Cardiac fibroblast (primary cell): ENCODE measurements around the gene ZFYVE19.

ENCODE experiments used
- DNase-seq, 2 donors: peaks; one replicate each; pipeline versions ENCODE4 v3.0.0 to v3.0.0-alpha.2; 2010; ENCODE audit warnings: low read depth in 2 of 2
- H3K4me3 ChIP-seq, 2 donors: replicated peaks in 1 of 2; 1 replicate in 1 of 2; 2 replicates in 1 of 2; pipeline ENCODE4 v1.5.1; 2011; ENCODE audit warnings: low read depth in 2 of 2, low read length in 2 of 2, mild to moderate bottlenecking in 2 of 2, moderate library complexity in 1 of 2
- CTCF ChIP-seq: IDR thresholded peaks from one replicate; pipeline ENCODE4 v1.5.1; 2011; ENCODE audit warnings: low read depth, mild to moderate bottlenecking, low read length, inconsistent platforms

ZFYVE19 gene

GRCh38 chr15:40826423-40827075, 19.7 kb downstream of the ZFYVE19 start:
- no peak overlapping the region for H3K4me3 ChIP-seq
- no peak for DNase-seq
- TF ChIP-seq CTCF = no peak

- no peak for TF ChIP-seq CTCF
- no peak within 1 kb of the TSS for H3K4me3 ChIP-seq
- DNase-seq = no peak
Measured at GRCh38 chr15:40828447-40829036, 21.7 kb downstream of the ZFYVE19 start, which contains the start of gene PPP1R14D. Gene PPP1R14D, minus strand, starts transcription at chr15:40828708. Its CDS starts 67 bp downstream, at chr15:40828641.

- H3K4me3 ChIP-seq = no peak overlapping the region
- no peak for DNase-seq
- TF ChIP-seq CTCF = no peak
Measured at GRCh38 chr15:40829115-40829514, 22.2 kb downstream of the ZFYVE19 start.

- TF ChIP-seq CTCF = no peak
- H3K4me3 ChIP-seq = no peak overlapping the region
- DNase-seq = no peak
Measured at GRCh38 chr15:40830884-40831283, 24.0 kb downstream of the ZFYVE19 start.

GRCh38 chr15:40831861-40832260, 25.0 kb downstream of the ZFYVE19 start:
- TF ChIP-seq CTCF = no peak

GRCh38 chr15:40832903-40833302, 26.0 kb downstream of the ZFYVE19 start:
- no peak overlapping the region for H3K4me3 ChIP-seq
- no peak for TF ChIP-seq CTCF
- DNase-seq = no peak

More at GRCh38 chr15:40831861-40832260, 25.0 kb downstream of the ZFYVE19 start:
- DNase-seq = no peak
- no peak overlapping the region for H3K4me3 ChIP-seq

GRCh38 chr15:40836020-40836419, 29.1 kb downstream of the ZFYVE19 start:
- TF ChIP-seq CTCF = no peak
- no peak for DNase-seq
- H3K4me3 ChIP-seq = no peak overlapping the region
